GM12878 (cell line): Measurements from ENCODE around the gene IFNGR2. TPM values are rescaled to one million over a fixed set of nuclear protein-coding genes. Genes with fewer than 3 reads are reported as not detected.

Experiments used
- CEBPB ChIP-seq, 2 experiments: fragments of 150-350 bp in 1 of 2; IDR thresholded peaks; 2 replicates each; pipeline ENCODE4 v1.6.1; 2012 to 2014; ENCODE audit warnings: low read depth in 2 of 2, low read length in 2 of 2, borderline replicate concordance in 1 of 2, inconsistent platforms in 1 of 2
- E4F1 ChIP-seq: fragments of 450-650 bp; IDR thresholded peaks from 2 replicates; pipeline ENCODE4 v1.6.1; 2018; ENCODE audit warnings: borderline replicate concordance, mild to moderate bottlenecking; ENCODE audit not compliant: partially characterized antibody
- EED ChIP-seq: sonication (generic); IDR thresholded peaks from 2 replicates; pipeline ENCODE4 v1.6.1; 2016; ENCODE audit warnings: antibody characterized with exemption, low read depth
- HDAC6 ChIP-seq: fragments of 200-600 bp; sonication (generic); IDR thresholded peaks from one replicate; pipeline ENCODE4 v1.8.0; 2017; ENCODE audit warnings: antibody characterized with exemption; ENCODE audit not compliant: unreplicated experiment
- IRF5 ChIP-seq: fragments of 450-650 bp; IDR thresholded peaks from 2 replicates; pipeline ENCODE4 v1.6.1; 2017; ENCODE audit warnings: borderline replicate concordance
- KLF5 ChIP-seq: fragments of 450-650 bp; IDR thresholded peaks from 2 replicates; pipeline ENCODE4 v1.6.1; 2014; ENCODE audit warnings: mild to moderate bottlenecking; ENCODE audit not compliant: partially characterized antibody
- MXI1 ChIP-seq: fragments of 150-350 bp; IDR thresholded peaks from 2 replicates; pipeline ENCODE4 v1.6.1; 2011; ENCODE audit warnings: low read depth, mild to moderate bottlenecking, inconsistent platforms, low read length, improper control_type of control experiment
- POLR2AphosphoS2 ChIP-seq: IDR thresholded peaks from 2 replicates; pipeline ENCODE4 v1.6.1; 2011; ENCODE audit warnings: low read depth, mild to moderate bottlenecking, low read length, improper control_type of control experiment, moderate library complexity
- RAD51 ChIP-seq: fragments of 450-650 bp; IDR thresholded peaks from 2 replicates; pipeline ENCODE4 v1.6.1; 2016; ENCODE audit warnings: moderate library complexity, mild to moderate bottlenecking, inconsistent platforms
- SMAD5 ChIP-seq: IDR thresholded peaks from 2 replicates; pipeline ENCODE4 v1.6.1; 2016; ENCODE audit warnings: antibody characterized with exemption, low read depth
- TCF12 ChIP-seq: IDR thresholded peaks from 2 replicates; pipeline ENCODE4 v1.6.1; 2011; ENCODE audit warnings: low read depth, mild to moderate bottlenecking, low read length
- TCF3 ChIP-seq: IDR thresholded peaks from 2 replicates; pipeline ENCODE4 v1.6.1; 2012; ENCODE audit warnings: low read depth, mild to moderate bottlenecking, low read length, borderline replicate concordance; ENCODE audit not compliant: insufficient read depth
- ZNF207 ChIP-seq: fragments of 450-650 bp; IDR thresholded peaks from 2 replicates; pipeline ENCODE4 v1.6.1; 2014; ENCODE audit warnings: antibody characterized with exemption, mild to moderate bottlenecking, borderline replicate concordance
- ZNF384 ChIP-seq: IDR thresholded peaks from 2 replicates; pipeline ENCODE4 v1.6.1; 2012; ENCODE audit warnings: low read depth, mild to moderate bottlenecking, low read length, improper control_type of control experiment, borderline replicate concordance
- ZSCAN29 ChIP-seq: fragments of 450-650 bp; IDR thresholded peaks from 2 replicates; pipeline ENCODE4 v1.6.1; 2017; ENCODE audit warnings: mild to moderate bottlenecking, moderate library complexity
- polyA plus RNA-seq, 11 experiments: library from polyadenylated mRNA; depleted of rRNA in 4 of 11; unstranded in 6 of 11; stranded (reverse) in 5 of 11; fragments of >200 nt; fragmentation: Nextera tagmentation in 4 of 11; fragmentation: Illumina TruSeq in 1 of 11; extraction: Ambion mirVana in 4 of 11; extraction: Trizol in 1 of 11; gene quantifications; 1 replicate in 1 of 11; 2 replicates in 10 of 11; pipeline versions ENCODE4 v1.2.1 to v1.2.3, GENCODE V29; 2011 to 2016; ENCODE audit warnings: inconsistent platforms in 2 of 11, missing spikeins in 2 of 11, low read depth in 1 of 11
- total RNA-seq, 4 experiments: library from RNA; depleted of rRNA in 3 of 4; stranded (reverse); fragments of >200 nt in 3 of 4; fragmentation: Illumina TruSeq in 1 of 4; extraction: Trizol in 1 of 4; gene quantifications; 2 replicates each; pipeline versions ENCODE4 v1.2.1 to v1.2.3, GENCODE V29; 2013 to 2021
- TF ChIP-seq, protein P1 (sequence below): fragments of 450-650 bp; IDR thresholded peaks from 2 replicates; pipeline ENCODE4 v1.6.1; 2014; ENCODE audit warnings: mild to moderate bottlenecking
- TF ChIP-seq, protein P2 (sequence below): fragments of 150-350 bp; IDR thresholded peaks from 2 replicates; pipeline ENCODE4 v1.6.1; 2016; ENCODE audit warnings: low read depth, low read length

Gene IFNGR2
- total and polyA plus RNA-seq, 10 of the 15 experiments (the other 5 are each of a cell fraction or from before 2014, with no cell fraction given), result 23.6 to 98.8 (median 77.0) TPM

DNA sequence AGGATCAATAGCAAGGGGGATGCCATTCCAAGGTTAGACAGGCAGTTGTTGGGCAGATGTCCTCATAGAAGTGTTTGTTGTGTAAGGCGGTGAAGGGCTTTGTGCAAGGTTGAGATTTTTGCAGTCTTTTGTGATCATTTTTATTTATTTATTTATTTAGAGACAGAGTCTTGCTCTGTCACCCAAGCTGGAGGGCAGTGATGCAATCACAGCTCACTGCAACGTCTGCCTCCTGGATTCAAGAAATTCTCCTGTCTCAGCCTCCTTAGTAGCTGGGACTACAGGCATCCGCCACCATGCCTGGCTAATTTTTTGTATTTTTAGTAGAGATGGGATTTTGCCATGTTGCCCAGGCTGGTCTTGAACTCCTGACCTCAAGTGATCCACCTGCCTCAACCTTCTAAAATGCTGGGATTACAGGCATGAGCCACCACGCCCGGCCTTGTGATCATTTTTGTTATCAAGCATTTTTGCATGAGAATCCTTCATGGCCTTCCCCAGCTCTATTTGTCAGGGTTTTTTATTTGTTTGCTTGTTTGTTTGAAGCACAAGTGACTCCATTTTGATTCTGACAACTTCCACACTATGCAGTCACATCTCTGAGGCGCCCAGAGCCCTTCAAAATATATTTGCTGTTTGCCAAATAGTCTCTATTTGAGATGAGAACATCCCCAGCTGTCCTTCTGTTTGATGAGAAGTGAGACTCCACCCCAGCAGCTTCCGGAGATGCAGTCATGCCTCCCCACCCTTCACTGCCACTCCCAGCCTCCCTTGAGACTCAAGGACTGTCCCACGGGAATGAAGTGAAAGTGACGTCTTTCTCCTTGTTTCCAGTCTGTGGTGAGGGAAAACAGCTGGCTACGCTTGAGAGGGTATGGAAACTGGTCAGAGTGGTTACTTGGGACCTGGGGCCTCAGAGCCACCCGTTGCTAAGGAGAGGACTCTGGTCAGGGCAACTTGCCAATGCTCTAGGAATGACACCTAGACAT is 38.6 kb downstream of the IFNGR2 start (continued):
- TF ChIP-seq RAD51 (no peak), SMAD5 (no peak), MXI1 (no peak), KLF5 (no peak), EED (peak; percentile 100), ZNF384 (no peak), ZSCAN29 (no peak), TCF3 (peak; percentile 79; the same call in 1 of the 2 replicates), ZNF207 (no peak), E4F1 (no peak), POLR2AphosphoS2 (no peak; the same call in 1 of the 2 replicates), IRF5 (no peak), HDAC6 (no peak), TCF12 (peak; percentile 98), CEBPB (IDR thresholded peaks at IDR 0.05; ENCODE audit: borderline replicate concordance in 1 of 2, low read depth in 2 of 2, low read length in 2 of 2) (0 out of 4 replicates have a peak, but pooled peaks of 1 of the 2 experiments have one; percentile 47)
- TF ChIP-seq, protein P1, sequence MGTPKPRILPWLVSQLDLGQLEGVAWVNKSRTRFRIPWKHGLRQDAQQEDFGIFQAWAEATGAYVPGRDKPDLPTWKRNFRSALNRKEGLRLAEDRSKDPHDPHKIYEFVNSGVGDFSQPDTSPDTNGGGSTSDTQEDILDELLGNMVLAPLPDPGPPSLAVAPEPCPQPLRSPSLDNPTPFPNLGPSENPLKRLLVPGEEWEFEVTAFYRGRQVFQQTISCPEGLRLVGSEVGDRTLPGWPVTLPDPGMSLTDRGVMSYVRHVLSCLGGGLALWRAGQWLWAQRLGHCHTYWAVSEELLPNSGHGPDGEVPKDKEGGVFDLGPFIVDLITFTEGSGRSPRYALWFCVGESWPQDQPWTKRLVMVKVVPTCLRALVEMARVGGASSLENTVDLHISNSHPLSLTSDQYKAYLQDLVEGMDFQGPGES, result no peak
- TF ChIP-seq, protein P2, sequence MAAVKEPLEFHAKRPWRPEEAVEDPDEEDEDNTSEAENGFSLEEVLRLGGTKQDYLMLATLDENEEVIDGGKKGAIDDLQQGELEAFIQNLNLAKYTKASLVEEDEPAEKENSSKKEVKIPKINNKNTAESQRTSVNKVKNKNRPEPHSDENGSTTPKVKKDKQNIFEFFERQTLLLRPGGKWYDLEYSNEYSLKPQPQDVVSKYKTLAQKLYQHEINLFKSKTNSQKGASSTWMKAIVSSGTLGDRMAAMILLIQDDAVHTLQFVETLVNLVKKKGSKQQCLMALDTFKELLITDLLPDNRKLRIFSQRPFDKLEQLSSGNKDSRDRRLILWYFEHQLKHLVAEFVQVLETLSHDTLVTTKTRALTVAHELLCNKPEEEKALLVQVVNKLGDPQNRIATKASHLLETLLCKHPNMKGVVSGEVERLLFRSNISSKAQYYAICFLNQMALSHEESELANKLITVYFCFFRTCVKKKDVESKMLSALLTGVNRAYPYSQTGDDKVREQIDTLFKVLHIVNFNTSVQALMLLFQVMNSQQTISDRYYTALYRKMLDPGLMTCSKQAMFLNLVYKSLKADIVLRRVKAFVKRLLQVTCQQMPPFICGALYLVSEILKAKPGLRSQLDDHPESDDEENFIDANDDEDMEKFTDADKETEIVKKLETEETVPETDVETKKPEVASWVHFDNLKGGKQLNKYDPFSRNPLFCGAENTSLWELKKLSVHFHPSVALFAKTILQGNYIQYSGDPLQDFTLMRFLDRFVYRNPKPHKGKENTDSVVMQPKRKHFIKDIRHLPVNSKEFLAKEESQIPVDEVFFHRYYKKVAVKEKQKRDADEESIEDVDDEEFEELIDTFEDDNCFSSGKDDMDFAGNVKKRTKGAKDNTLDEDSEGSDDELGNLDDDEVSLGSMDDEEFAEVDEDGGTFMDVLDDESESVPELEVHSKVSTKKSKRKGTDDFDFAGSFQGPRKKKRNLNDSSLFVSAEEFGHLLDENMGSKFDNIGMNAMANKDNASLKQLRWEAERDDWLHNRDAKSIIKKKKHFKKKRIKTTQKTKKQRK, result no peak
